HCEC 1CT (cell line): ENCODE data around the gene PSMD10.

Source experiments
- DNase-seq: peaks from one replicate; pipeline ENCODE4 v3.0.0-alpha.2; 2017

The PSMD10 gene

DNA sequence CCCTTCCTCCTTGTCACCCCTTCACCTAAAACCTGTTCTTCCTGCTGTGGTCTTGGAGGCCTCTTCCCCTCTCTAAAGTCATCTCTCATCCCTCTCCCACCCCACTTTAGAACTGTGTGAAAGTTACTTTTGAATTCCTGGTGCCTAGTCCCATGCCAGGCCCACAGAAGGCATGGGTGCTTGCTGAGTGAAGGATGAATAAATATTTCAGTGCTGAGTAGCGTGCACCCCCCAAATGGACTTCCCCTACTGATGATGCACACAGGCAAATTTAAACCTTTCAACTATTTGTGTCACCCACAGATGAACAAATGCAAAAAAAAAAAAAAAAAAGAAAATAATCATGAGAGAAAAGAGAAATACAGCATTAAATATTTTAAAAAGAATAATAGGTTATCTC lies 19.8 kb downstream of the PSMD10 start:
- no peak for DNase-seq

DNA sequence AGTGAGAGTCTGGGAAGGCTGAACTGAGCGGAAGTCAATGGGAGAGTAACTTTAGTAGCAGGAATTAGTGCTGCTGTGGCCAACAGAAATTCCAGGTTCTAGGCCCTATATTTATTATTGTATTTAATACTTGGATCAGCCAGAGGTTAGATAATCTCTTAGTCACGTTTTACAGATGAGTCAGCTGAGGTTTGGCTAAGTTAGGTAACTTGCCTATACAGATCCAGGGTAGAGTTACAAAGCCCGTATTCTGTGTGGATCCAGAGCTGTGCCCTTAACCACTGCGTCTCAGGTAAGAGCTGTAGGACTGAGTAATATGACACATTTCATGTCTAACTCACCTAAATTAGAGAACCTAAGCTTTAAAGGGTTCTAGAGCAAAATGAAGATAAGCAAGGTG lies 20.5 kb downstream of the PSMD10 start:
- peak; percentile 59 for DNase-seq

DNA sequence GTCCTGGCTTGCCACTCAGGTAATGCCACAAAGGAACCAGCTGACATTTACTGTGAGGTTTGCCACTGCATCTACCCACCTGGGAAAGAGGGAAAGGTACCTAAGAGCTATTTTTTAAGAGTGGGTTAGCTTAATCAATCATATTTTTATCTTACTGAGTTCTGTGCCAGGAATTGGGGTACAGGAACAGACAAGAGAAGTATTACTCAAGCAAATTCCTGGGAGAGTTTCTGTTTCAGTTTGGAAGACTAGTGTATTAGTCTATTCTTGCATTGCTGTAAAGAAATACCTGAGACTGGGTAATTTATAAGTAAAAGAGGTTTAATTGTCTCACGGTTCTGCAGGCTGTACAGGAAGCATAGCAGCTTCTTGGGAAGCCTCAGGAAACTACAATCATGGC lies 23.2 kb downstream of the PSMD10 start:
- DNase-seq = no peak

DNA sequence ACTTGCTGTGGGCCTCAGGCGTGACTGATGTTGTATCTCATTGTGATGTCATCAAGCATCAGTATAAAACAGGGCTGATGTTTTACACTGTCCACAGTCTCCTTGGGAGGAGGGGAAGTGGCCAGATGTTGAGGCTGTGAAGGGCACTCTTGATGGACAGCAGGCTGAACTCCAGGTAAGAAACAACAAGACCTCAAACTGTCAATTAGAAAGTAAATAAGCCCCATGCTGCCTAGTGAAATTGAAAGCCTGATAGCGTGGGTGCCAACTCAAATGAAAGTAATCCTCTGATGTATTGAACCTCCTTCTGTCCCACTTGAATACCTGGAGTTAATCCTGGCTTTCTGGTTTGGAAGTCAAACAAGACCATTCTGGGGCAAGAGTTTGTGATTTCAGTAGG lies 26.7 kb downstream of the PSMD10 start:
- no peak for DNase-seq

DNA sequence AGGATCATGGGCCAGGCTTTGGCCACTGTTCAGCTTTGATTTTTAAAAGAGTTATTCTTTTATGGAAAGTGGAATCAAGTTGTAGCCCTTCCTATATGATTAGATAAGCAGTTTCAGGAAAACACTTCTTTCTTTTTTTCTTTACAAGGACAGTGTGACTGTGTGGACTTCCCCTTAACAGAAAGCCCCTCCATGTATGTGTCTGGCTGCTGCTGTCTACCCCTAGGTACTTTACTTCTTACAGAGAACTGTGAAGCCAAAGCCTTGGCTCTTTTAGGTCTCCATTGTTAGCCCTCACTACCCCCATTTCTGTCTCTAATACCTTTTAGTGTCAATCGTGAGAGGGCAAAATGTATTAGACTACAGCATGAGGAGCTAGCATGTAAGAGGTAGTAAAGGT lies 27.3 kb downstream of the PSMD10 start:
- DNase-seq = no peak

DNA sequence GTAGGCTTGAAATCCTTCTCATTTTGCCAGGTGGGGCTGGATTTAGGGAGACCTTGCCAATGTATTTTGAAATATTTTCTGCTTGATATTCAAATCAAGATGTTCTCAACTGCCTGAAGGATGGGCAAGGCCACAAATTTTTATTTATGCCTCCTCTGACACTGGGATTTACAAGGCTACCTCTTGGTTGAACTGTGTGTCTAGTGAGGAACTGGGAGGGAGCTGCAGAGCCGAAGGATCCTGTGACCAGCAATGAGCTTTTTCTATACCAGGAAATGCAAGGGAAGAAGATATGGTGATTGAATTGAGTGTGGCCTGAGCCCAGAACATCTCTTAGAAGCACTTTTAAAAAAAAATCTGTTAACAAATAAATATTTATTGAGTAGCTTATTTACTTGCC lies 31.5 kb downstream of the PSMD10 start:
- no peak for DNase-seq

DNA sequence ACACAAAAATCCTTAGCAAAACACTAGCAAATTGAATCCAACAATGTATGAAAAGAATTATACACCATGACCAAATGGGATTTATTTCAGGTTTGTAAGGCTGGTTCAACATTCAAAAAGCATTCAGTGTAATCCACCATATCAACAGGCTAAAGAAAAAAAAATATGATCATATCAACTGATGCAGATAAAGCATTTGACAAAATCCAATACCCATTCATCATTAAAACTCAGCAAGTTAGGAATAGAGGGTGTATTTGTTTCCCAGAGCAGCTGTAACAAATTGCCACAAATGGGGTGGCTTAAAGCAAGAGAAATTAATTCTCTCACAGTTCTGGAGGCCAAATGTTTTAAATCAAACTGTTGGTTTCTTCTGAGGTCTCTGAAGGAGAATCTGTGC lies 35.8 kb downstream of the PSMD10 start:
- DNase-seq = no peak

DNA sequence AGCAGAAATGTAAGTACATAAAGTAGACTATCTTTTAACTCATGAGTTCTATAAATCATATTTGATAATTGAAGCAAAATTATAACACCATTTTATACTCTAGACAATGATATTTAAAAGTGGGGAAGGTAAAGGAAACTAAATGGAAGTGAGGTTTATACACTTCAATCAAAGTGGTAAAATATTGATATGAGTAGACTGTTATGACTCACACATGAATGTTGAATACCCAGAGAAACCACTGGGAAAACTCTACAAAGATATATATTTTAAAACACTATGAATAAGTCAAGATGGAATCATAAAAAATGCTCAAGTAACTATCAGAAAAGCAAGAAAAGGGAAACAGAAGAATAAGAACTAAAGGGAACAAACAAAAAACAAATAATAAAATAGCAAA lies 38.1 kb downstream of the PSMD10 start:
- DNase-seq = no peak

DNA sequence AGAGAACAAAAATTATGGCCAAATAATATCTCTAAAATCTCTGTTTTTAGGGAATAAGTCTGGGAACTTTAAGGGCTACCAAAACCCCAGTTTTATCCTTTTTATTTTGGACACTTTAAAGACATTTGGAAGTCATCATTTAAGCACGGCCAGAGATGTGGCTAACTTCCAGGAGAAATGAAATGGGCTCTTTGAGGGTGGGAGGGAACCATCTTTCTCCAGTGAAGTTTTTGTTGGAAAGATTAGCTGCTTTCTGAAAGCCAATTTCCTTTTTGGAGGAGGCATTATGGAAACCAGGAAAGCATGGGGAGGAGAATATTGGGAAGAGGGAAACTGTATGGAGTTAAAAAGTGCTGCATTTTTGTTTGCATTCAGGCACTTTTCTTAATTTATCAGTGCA lies 41.7 kb downstream of the PSMD10 start:
- DNase-seq = no peak

DNA sequence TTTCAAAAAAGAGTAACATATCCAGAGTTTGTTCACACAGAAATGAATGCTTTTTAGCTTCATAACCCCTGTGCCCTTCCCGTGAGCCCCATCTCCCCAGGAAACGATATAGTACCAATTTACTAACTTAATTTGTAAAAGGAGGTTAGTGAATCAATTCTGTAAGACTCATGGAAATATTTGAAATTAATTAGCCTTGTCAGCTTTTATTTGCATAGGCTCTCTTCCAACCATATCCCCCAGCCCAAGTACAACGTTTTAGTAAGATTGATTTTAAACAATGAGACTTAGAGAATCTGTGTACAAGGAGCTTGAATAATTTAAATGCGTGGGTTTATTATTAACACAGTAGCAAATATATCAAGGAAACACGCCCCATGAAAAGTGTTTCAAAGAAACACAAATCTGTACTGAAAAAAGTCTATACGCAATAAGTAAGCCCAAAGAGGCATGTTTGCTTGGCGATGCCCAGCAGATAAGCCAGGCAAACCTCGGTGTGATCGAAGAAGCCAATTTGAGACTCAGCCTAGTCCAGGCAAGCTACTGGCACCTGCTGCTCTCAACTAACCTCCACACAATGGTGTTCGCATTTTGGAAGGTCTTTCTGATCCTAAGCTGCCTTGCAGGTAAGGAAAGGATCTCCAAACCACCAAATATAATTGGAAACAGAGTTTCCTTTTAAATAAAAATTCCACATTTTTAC lies 46.6 kb downstream of the PSMD10 start, which contains the start of gene VSIG1:
Gene VSIG1, plus strand, starts transcription at position 512 of the 703 bp plus-strand sequence. Its CDS starts 66 bp downstream, at position 578.
- no peak for DNase-seq

DNA sequence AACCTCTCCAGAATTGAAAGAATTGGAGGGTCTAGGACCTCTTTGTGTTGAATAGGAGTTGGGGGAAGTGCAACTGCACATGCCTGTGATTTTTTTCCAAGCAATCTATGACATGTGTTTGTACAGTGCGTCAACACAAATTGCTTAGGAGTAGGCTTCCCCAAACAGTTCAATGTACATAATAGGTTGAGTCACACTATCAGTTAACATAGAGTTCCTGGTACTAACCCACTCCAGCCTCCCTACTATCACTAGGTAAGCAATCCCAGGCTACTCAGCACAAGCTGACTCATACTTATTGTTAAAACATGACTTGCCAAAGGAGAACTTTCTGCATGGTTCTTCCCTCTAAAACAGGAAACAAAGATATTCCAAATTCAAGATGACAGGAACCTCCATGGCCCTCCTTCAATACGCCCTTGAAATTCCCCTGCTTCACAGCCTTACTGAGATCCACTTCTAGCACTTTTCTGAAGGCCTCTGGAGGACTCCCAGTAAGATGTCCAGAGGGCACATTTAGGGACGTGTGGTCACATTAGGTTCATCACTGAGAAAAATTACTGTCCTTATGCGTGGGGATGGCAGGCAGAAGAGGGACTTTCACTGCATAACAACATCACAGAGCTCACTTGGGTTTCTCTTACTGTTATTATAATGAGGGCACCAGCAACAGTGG lies 54.9 kb downstream of the PSMD10 start:
- peak; percentile 80 for DNase-seq

DNA sequence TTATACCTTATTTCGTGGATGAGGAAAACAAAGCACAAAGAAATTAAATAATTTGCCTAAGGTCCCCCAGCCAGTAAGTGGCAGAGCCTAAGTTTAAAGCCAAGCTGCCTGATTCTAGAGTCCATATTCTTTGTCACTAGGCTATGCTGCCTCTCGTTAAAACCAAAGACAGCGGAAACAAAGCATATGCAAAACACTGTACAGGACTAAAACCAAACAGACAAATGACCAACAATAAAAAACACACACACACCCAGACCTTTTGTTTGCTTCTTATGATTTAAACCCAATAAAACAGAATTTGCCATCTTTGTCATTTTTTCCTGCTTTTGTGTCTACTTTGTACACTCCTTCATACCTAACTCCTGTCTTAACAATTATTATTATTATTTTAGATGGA lies 56.6 kb downstream of the PSMD10 start:
- DNase-seq = no peak
